Esophagus muscularis mucosa (tissue), 4 donors: ENCODE results near the gene ZNF384. TPM values are rescaled to one million over a fixed set of nuclear protein-coding genes. Genes with fewer than 3 reads are reported as not detected.

Experiments used
- DNase-seq: peaks from one replicate; pipeline ENCODE4 v3.0.0-alpha.2; 2017; ENCODE audit errors: extremely low spot score
- H3K27ac ChIP-seq, 4 donors: fragments of 200-600 bp; sonication (generic); replicated peaks in 1 of 4; 1 replicate in 3 of 4; 2 replicates in 1 of 4; pipeline ENCODE4 v1.5.1; 2016 to 2019; ENCODE audit warnings: mild to moderate bottlenecking in 1 of 4
- H3K27me3 ChIP-seq, 4 donors: fragments of 200-600 bp; sonication (generic); one replicate each; pipeline versions ENCODE4 v1.5.1 to v1.6.0; 2016 to 2019
- H3K36me3 ChIP-seq, 4 donors: fragments of 200-600 bp; sonication (generic); one replicate each; pipeline ENCODE4 v1.5.1; 2016 to 2019
- H3K4me1 ChIP-seq, 4 donors: fragments of 200-600 bp; sonication (generic); one replicate each; pipeline ENCODE4 v1.5.1; 2016 to 2019
- H3K4me3 ChIP-seq, 4 donors: fragments of 200-600 bp; sonication (generic); 1 replicate in 2 of 4; 2 replicates in 2 of 4; pipeline ENCODE4 v1.5.1; 2016 to 2019; ENCODE audit warnings: mild to moderate bottlenecking in 4 of 4, moderate library complexity in 1 of 4
- H3K9me3 ChIP-seq, 4 donors: fragments of 200-600 bp; sonication (generic); 1 replicate in 3 of 4; 2 replicates in 1 of 4; pipeline ENCODE4 v1.5.1; 2016 to 2019
- EP300 ChIP-seq: sonication (generic); formaldehyde crosslinking; IDR thresholded peaks from one replicate; pipeline ENCODE4 v1.6.1; 2017; ENCODE audit warnings: antibody characterized with exemption
- POLR2A ChIP-seq: fragments of 450-650 bp; IDR thresholded peaks from one replicate; pipeline ENCODE4 v1.6.1; 2017; ENCODE audit warnings: antibody characterized with exemption, moderate library complexity, mild to moderate bottlenecking, low read depth
- POLR2AphosphoS5 ChIP-seq, 2 donors: sonication (generic); formaldehyde crosslinking; IDR thresholded peaks; one replicate each; pipeline ENCODE4 v1.6.1; 2017; ENCODE audit warnings: antibody characterized with exemption in 2 of 2
- WGBS: methylation state at CpG from one replicate; pipeline ENCODE4 v1.1.5; 2018; 5-methylcytosine and 5-hydroxymethylcytosine counted together
- intact Hi-C: fragments of 100-400 bp; cut with DNase I; formaldehyde crosslinking; loops from one replicate; pipeline ENCODE4 v1.15.1; 2023
- total RNA-seq, 4 donors: library from RNA; depleted of rRNA; stranded (reverse); fragments of >200 nt; gene quantifications; one replicate each; pipeline versions ENCODE4 v1.1.0 to v1.2.1, GENCODE V29; 2016
- TF ChIP-seq, protein P1 (sequence below), 3 experiments: fragments of 200-600 bp in 2 of 3; fragments of 450-650 bp in 1 of 3; sonication (generic) in 2 of 3; IDR thresholded peaks; one replicate each; pipeline ENCODE4 v1.5.1; 2017 to 2019; ENCODE audit warnings: antibody characterized with exemption in 3 of 3, mild to moderate bottlenecking in 2 of 3, moderate library complexity in 1 of 3

The ZNF384 gene
- total RNA-seq, 4 donors from 2014 or later, result 32.8 to 55.4 (median 41.0) TPM

- Histone ChIP-seq H3K36me3 (no peaks in the 10 kb centered on the region), H3K27ac (no peak overlapping the region), H3K4me3 (no peak overlapping the region), H3K27me3 (peaks cover 0 to 3% (median 0%) of the 10 kb centered on the region in 4 donors), H3K9me3 (no peaks in the 10 kb centered on the region), H3K4me1 (peaks cover 0 to 7% (median 6%) of the 10 kb centered on the region in 4 donors)
- 75% methylated on average over 4 of the region's 4 CpGs for WGBS
- TF ChIP-seq POLR2A (no peak), POLR2AphosphoS5 (IDR thresholded peaks at IDR 0.05) (no peak), EP300 (no peak)
- TF ChIP-seq, protein P1, sequence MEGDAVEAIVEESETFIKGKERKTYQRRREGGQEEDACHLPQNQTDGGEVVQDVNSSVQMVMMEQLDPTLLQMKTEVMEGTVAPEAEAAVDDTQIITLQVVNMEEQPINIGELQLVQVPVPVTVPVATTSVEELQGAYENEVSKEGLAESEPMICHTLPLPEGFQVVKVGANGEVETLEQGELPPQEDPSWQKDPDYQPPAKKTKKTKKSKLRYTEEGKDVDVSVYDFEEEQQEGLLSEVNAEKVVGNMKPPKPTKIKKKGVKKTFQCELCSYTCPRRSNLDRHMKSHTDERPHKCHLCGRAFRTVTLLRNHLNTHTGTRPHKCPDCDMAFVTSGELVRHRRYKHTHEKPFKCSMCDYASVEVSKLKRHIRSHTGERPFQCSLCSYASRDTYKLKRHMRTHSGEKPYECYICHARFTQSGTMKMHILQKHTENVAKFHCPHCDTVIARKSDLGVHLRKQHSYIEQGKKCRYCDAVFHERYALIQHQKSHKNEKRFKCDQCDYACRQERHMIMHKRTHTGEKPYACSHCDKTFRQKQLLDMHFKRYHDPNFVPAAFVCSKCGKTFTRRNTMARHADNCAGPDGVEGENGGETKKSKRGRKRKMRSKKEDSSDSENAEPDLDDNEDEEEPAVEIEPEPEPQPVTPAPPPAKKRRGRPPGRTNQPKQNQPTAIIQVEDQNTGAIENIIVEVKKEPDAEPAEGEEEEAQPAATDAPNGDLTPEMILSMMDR (IDR thresholded peaks at IDR 0.05), result no peak
- intact Hi-C loops, result no loop called here
- no peak for DNase-seq
These were observed 48.0 kb downstream of the ZNF384 start for GRCh38 chr12:6641131-6641530.

DNA sequence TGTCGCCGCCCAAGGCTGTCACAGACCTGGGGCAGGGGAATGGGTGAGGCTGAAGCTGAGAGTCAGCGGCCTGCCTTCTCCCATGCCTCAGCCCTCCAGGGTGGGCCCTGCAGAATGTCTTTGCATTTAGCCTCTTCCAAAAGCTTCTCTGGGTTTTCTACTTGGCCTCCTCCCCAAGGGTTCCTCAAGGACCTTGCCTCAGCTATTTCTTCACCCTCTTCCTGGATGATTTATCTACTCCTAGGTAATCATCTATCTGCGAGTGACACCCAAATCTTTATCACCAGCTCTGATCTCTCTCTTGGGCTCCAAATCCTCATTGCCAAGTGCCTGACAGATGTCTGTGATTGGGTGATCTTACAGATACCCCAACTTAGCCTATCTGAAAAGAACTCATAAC, 48.7 kb downstream of the ZNF384 start:
- intact Hi-C loops, result no loop called here
- H3K4me3 ChIP-seq, result no peak overlapping the region

DNA sequence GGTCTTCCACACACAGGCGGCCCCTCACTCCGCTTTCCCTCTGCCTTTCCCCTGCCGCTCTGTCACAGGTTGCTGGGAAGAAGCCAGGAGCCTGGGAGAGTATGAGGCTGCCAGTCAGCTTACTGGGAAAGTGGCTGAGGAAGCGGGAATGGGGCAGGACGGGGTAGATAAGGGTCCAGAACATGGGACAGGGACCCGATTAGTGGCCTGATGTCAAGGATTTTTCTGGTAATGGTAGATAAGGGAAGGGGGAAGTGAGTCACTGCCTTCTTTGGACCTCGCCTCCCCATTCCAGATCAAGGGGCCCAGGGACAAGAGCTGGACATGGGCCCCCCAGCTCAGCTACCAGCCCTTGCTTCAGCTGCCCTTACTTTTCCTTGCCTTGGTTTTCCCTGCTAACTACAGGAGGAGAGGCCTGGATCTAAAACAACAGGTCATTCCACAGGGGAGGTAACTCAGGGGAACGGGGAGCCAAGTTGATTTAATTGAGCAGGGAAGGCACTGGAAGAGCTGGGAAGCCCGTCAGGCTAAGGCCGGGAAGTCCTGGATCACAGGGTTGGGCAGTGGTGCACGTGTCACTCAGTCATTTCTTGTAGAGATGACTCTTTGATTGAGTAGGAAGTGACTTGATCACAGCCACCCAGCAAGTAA, 49.9 kb downstream of the ZNF384 start:
- Histone ChIP-seq H3K27me3 (peaks cover 0 to 3% (median 0%) of the 10 kb centered on the region in 4 donors), H3K9me3 (no peaks in the 10 kb centered on the region), H3K27ac (peak overlapping the region in 1 of 4 donors; percentile 39), H3K4me1 (peaks cover 0 to 6% (median 0%) of the 10 kb centered on the region in 4 donors), H3K4me3 (no peak overlapping the region), H3K36me3 (no peaks in the 10 kb centered on the region)
- intact Hi-C loops, result no loop called here
- no peak for DNase-seq
- WGBS, result 84% methylated on average over 11 of the region's 11 CpGs
- TF ChIP-seq EP300 (no peak), POLR2A (no peak), POLR2AphosphoS5 (IDR thresholded peaks at IDR 0.05) (no peak)
- TF ChIP-seq, protein P1 (IDR thresholded peaks at IDR 0.05), result no peak

More for the DNA sequence above, 48.7 kb downstream of the ZNF384 start:
- WGBS, result 94% methylated on average over 1 of the region's 4 CpGs
- Histone ChIP-seq H3K27me3 (peaks cover 0 to 3% (median 0%) of the 10 kb centered on the region in 4 donors), H3K36me3 (no peaks in the 10 kb centered on the region), H3K9me3 (no peaks in the 10 kb centered on the region), H3K4me1 (peaks cover 0 to 7% (median 6%) of the 10 kb centered on the region in 4 donors), H3K27ac (no peak overlapping the region)
- TF ChIP-seq EP300 (no peak), POLR2AphosphoS5 (IDR thresholded peaks at IDR 0.05) (no peak), POLR2A (no peak)
- TF ChIP-seq, protein P1 (IDR thresholded peaks at IDR 0.05), result no peak
- DNase-seq, result no peak

DNA sequence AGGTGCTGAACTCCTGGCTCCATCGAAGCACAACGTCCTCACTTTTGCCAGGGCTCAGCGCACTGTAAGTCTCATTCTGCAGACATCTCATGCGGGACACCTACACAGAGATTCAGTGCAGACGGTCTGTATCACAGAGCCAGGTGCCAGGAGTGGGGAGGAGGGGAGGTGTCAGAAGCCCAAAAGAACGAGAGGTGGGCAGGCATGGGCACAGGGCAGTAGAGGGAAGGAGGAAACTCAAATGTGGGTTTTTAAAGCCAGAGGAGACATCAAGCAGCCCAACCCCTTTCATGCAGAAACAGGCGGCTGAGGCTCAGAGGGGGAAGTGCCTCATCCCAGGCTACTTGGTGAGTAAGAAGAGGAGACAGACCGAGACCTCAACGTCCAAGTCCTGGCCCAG, 50.9 kb downstream of the ZNF384 start:
- no peak for TF ChIP-seq EP300
- no peak for DNase-seq
- H3K36me3 ChIP-seq, result no peaks in the 10 kb centered on the region
- peak overlapping the region in 1 of 4 donors; percentile 39 for H3K27ac ChIP-seq
- no peaks in the 10 kb centered on the region for H3K9me3 ChIP-seq
- H3K4me3 ChIP-seq, result no peak overlapping the region
- WGBS, result 80% methylated on average over 9 of the region's 9 CpGs
- peaks cover 0 to 6% (median under 1%) of the 10 kb centered on the region in 4 donors for H3K4me1 ChIP-seq
- H3K27me3 ChIP-seq, result peaks cover 0 to 3% (median 0%) of the 10 kb centered on the region in 4 donors
- intact Hi-C loops, result no loop called here

DNA sequence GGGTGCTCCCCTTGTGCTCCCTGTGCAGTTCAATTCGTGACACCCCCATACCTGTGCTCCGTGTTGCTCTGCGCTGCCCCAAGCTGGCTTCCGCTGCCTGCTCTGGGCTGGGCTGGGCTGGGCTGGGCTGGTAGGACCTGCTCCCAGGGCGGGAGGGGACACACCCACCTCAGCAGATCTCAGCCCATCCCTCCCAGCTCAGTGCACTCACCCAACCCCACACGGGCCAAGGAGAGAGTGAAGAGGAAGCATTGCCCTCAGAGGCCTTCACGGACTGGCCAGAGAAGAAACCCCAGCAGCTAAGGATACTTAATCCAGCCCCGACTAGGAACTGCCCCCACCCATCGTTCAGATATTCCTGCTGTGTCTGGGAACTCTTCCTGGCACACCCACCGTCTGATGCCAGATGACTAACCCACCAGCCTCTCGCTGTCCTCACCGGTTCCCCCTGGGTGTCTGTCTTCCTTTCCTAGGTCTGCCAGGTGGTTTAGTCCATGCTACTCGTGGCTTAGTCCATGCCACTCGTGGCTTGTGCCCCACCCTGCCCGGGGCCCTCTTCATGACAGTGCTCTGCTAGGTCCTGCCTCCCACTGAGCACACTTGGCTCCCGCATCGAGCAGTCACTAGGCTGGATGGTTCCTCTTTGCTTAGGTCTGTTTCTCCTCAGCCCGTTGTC, 53.2 kb downstream of the ZNF384 start, which contains the start of gene LPAR5:
Gene LPAR5 (minus strand): TSS at position 104 of the 676 bp plus-strand sequence. CDS start 14,711 bp downstream, outside the sequence.
- peaks cover 0 to 5% (median 0%) of the 10 kb centered on the region in 4 donors for H3K27me3 ChIP-seq
- H3K4me3 ChIP-seq, result peak within 1 kb of the TSS in 2 of 4 donors; percentile 17 to 30
- DNase-seq, result no peak
- intact Hi-C loops, result no loop called here
- peaks cover 0 to 20% (median 10%) of the 10 kb centered on the region in 4 donors for H3K4me1 ChIP-seq
- TF ChIP-seq POLR2AphosphoS5 (IDR thresholded peaks at IDR 0.05), result no peak
- TF ChIP-seq, protein P1 (IDR thresholded peaks at IDR 0.05), result no peak
- 70% methylated on average over 16 of the region's 18 CpGs for WGBS
- H3K36me3 ChIP-seq, result no peaks in the 10 kb centered on the region
- H3K9me3 ChIP-seq, result no peaks in the 10 kb centered on the region
- peak within 1 kb of the TSS in 2 of 4 donors; percentile 27 to 49 for H3K27ac ChIP-seq
